CD4-positive, alpha-beta T cell treated with Interferon alpha-2 for 1 hour (primary cell): Measurements from ENCODE around the gene LETM1.

Source experiments
- DNase-seq, 2 donors: peaks; one replicate each; pipeline ENCODE4 v3.0.0-alpha.2; 2020 to 2022

Gene LETM1

DNA sequence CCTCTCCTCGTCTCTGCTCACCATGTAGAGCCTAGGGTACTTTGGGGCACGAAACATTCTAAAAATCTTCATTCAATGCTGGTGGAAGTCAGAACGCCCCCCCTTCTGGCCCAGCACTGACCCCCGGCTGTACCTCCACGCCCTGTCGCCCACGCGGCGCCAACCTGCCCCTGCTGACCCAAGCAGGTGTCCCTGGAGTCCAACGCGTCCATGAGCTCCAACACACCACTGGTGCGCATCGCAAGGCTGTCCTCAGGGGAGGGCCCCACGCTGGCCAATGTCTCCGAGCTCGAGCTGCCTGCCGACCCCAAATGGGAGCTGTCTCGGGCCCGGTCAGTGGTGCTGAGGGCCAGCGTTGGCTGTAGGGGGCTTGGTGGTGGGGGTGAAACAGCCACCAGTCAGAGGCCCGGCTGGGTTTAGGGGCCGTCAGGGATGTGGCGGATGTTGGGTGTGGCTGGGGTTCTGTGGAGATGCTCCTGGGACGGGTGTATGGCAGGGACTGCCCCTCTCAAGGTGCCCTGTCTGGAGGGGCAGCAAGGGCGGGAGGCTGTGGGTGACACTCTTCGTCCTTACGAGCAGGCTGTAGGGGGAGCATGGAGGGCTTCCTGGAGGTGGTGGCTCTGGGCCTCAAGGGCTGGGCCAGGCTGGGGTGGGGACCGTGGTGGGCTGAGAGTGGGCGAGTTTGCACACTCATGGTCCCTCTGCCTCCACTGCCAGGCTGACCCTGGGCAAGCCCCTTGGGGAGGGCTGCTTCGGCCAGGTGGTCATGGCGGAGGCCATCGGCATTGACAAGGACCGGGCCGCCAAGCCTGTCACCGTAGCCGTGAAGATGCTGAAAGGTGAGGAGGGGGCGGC is 51.1 kb downstream of the LETM1 start:
- DNase-seq = no peak

DNA sequence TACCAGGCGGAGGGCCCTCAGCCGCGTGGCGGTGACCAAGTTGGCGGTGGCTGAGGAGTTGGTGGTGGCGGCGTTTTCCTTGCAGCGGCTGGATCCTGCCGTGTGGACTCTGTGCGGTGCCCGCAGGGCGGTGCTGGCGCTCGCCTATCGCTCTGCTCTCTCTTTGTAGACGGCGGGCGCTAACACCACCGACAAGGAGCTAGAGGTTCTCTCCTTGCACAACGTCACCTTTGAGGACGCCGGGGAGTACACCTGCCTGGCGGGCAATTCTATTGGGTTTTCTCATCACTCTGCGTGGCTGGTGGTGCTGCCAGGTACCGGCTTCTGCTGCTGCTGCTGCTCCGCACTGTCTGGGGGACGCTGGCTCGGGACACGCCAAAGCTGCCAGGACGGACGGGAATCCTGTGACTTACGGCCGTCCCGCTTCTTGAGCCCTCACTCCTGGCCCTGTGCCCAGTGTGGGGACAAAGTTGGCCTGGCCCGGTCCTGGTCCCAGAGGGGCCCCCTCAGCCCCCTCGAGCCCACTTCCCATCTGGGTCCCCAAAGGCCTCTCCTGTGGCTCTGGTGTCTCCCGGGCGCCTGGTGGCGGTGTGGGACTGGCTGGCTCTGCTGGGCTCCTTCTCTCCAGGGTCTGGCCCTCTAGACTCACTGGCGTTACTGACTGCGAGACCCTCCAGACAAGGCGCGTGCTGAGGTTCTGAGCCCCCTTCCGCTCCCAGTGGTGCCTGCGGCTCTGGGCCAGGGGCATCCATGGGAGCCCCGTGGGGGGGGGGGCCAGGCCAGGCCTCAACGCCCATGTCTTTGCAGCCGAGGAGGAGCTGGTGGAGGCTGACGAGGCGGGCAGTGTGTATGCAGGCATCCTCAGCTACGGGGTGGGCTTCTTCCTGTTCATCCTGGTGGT is 52.2 kb downstream of the LETM1 start:
- DNase-seq = no peak

DNA sequence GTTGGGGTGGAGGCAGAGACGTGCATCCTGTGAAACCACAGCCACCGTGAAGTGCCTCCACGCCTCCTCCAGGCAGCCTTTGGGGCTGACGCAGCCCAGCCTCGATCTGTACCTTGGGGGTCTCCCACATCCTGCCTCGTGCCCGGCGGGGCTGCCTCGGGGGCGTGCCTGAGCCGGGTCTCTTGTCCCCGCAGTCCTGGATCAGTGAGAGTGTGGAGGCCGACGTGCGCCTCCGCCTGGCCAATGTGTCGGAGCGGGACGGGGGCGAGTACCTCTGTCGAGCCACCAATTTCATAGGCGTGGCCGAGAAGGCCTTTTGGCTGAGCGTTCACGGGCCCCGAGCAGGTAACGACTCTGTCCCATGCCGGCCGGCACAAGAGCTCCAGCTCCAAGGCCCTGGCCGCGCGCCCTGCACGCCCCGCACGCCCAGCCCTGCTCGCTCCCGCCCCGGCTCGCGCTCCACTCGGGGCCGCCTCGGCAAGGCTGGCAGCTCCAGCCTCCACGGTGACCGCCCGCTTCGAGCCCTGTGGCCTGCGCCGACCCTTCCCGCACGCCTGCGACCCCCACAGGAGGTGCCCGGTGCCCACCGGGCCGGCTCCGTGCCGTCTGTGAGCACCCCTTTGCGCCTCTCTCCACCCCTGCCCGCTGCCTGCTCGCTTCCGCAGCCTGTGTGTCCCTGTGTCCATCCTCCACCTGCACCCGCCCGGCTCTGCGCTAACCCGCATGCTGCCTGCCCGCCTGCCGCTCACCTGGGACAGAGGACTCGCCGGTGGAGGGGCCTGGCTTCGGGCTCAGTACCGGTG is 53.0 kb downstream of the LETM1 start:
- DNase-seq = no peak

DNA sequence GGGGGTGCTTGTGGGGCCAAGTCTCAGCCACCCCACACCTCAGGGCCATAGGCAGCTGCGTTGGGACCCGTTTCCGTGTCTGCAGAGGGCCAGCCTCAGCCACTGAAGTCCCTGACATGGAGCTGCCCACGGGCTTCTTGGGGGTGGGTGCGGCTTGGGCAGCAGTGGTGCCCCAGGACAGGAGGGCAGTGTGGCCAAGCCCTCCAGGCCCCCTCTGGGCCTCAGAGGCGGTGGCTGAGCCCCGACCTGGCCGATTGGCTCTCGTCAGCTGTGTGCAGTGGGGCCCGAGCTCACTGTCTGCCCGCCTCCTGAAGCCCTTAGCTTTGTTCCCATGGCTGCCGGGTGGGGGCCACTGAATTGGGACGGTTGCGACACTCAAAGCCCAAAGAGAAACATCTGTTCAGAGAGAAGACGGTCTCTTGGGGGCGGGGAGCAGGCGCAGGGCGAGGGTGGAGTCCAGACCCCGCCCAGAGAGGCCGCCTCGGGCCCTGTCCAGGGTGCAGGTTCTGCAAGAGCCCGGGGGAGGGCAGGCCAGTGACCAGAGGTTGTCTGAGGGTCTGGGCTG is 53.7 kb downstream of the LETM1 start:
- DNase-seq = no peak

DNA sequence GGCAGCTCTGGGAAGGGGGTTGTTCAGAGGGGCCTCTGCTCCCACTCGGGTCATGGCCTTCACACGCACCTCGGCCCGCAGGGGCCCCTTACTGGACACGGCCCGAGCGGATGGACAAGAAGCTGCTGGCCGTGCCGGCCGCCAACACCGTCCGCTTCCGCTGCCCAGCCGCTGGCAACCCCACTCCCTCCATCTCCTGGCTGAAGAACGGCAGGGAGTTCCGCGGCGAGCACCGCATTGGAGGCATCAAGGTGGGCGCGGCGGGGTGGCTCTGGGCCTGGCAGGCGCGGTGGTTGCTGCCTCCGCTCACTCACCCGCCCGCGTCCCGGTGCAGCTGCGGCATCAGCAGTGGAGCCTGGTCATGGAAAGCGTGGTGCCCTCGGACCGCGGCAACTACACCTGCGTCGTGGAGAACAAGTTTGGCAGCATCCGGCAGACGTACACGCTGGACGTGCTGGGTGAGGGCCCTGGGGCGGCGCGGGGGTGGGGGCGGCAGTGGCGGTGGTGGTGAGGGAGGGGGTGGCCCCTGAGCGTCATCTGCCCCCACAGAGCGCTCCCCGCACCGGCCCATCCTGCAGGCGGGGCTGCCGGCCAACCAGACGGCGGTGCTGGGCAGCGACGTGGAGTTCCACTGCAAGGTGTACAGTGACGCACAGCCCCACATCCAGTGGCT is 54.5 kb downstream of the LETM1 start:
- no peak for DNase-seq

DNA sequence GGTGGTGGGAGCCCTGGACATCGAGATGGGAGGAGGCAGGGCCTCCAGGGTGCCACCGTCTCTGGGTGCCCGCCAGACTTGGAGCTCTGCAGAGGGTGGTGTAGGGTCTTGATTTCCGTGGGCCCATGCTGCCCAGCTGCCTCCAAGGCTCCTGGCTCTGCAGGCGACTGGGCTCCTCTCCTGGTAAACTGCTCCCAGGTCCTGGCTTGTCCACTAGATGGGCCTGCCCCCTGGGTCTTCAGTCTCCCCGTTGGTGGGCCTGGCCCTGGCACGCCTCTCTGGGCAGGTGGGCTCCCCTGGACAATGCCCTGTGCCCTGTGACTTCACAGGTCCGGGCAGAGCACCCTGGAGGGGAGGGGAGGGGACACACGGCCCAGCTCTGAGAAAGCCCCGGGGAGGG is 55.2 kb downstream of the LETM1 start:
- no peak for DNase-seq

DNA sequence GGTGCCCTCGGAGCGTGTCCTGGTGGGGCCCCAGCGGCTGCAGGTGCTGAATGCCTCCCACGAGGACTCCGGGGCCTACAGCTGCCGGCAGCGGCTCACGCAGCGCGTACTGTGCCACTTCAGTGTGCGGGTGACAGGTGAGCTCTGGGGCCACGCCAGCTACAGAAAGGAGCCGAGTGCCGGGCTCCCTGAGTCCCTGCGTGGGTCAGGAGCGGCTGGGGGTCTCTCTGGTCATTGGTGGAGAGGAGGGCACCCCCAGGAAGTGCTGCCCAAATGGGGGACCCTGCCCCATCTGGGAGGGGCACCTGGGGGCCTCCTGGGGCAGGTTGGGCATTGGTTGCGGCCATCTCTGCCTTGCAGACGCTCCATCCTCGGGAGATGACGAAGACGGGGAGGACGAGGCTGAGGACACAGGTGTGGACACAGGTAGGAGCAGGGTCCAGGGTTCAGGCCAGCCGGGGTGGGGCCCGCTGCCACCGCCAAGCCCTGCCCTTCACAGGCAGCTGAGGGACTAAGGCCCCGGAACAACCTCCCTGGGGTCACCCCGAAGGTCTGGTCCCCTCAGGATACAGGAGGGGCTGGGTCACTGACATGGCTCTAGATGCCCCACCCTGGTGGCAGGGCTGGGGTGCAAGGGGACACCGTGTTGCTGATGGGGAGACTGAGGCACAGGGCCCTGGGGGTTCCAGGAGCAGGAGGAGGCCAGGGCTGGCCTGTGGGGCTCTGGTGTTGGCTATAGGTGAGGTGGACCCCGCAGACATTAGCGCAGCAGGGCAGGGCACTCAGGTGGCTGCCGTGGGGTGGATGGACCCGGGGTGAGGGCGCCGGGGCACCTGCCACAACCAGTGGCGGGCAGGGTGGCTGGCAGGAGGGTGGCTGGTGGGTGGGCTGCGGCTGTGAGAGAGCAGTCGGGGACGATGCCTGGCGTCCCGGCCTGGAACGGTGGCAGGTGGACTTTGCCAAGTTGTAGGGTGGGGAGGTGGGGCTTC is 56.3 kb downstream of the LETM1 start:
- DNase-seq = no peak

DNA sequence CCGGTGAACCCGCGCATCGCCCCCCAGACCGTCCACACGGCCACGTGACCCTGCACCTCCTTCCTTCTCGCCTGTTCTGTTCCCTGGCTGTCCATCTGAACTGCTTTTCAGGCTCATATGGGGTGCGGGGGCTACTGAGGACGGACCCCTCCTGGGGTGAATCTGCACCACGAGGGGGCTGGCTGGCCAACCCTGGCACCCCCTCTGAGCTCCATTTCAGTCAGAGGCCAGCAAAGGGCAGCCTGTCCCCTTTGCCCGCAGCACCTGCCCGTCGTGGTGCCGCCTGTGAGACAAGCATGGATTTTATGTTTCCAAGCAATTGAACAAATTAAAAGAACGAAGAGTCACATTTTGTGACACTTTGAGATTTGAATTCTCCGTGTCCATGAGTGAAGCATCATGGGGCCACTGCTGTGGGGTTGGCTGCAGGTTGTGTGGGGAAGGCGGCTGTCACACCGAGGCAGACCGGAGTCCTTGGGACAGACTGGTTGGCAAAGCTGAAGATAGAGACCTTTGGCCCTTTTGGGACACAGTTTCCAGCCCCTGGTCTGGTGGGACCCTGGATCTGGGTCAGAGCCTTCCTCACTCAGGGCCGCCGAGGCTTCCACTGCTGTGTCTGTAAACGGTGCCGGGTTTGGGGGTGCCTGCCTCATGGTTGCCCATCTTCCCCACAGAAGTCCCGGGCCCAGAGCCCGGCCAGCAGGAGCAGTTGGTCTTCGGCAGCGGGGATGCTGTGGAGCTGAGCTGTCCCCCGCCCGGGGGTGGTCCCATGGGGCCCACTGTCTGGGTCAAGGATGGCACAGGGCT is 57.2 kb downstream of the LETM1 start:
- DNase-seq = no peak

DNA sequence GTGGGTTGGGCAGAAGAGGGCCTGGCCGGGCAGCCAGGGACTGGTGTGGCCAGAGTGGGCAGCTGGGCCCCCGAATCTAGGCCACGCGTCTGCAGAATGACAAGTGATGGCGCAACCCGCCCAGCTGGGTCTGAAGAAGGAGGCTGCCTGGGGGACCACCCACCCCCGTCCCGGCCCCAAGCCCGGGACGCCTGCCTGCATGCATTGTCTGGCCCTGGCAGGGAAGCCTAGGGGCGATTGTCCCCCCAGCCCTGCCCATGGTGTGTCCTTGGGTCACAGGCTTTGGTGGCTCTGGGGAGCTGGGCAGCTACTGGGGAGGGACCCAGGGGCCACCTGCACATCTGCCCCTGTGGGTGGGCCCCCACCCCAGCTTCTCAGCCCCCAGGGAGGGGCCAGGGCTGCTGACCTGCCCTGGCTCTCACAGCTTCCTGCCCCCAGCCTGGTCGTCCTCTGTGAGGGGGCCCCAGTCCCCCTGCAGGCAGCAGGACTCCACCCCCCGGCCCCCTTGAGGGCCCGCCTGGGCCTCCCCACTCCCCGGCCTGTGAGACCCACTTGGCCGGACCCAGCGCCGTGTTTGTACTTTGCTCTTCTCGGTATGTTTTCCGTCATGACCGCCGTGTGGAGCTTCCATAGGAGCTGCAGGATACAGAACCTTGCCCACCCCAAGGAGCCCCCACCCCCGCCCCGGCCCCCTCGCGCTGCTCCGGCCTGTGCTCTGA is 57.9 kb downstream of the LETM1 start:
- no peak for DNase-seq

DNA sequence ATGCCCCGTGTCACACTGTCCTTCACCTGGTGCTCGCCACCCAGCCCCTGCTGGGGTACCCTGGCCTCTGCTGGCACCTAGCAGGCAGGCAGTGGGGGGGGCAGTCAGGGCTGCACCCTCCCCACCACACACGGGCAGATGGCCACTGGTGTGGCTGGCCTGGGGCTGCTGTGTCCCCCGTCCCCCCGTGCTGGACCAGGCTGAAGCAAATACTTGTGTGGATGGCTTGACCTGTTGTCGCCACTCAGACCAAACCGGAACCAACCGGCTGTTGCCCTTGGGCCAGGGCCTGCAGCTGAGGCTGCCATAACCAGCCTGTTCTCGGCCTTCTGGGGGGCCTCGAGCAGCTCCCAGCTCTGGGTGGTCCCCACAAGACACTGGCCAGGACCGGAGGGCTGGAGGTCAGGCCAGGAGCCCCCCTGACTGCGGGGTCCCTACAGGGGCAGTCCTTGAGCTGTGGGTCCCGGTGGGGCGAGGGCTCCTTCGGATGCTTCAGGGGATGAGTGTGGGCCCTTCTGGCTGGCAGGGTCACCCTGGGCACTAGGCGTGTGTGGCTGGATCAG is 58.6 kb downstream of the LETM1 start:
- no peak for DNase-seq

DNA sequence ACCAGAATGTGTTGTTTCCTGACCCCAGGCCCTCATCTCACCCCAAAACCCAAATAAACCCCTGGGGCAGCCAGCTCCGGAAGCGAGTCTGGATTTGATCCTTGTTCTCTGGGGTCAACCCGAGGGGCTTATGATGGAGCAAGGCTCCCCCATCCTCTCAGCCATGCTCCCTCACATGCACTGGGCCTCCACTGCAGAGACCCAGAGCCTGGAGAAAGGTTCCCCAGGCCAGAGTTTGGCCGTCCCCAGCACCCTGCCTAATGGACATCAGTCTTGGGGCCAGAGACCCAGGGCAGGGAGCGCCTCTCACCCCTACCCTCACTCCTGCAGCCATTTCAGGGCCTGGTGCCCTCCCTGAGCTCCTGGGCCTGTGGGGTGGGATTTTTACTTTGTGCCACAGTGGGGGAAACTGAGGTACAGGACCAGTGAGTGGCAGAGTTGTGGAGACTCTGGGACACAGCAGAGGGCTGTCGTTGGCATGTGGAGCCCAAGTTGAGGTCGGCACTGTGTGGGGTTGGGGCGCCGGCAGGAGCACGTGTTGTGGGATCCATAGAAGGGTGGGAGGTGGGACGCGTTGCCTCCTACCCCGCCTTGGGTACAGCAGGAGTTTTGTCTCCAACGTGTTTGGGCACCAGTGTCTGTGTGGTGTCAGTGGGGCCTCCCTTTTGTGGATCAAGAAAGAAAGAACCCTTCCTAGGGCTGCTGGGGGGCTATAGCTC is 59.3 kb downstream of the LETM1 start:
- DNase-seq = no peak

DNA sequence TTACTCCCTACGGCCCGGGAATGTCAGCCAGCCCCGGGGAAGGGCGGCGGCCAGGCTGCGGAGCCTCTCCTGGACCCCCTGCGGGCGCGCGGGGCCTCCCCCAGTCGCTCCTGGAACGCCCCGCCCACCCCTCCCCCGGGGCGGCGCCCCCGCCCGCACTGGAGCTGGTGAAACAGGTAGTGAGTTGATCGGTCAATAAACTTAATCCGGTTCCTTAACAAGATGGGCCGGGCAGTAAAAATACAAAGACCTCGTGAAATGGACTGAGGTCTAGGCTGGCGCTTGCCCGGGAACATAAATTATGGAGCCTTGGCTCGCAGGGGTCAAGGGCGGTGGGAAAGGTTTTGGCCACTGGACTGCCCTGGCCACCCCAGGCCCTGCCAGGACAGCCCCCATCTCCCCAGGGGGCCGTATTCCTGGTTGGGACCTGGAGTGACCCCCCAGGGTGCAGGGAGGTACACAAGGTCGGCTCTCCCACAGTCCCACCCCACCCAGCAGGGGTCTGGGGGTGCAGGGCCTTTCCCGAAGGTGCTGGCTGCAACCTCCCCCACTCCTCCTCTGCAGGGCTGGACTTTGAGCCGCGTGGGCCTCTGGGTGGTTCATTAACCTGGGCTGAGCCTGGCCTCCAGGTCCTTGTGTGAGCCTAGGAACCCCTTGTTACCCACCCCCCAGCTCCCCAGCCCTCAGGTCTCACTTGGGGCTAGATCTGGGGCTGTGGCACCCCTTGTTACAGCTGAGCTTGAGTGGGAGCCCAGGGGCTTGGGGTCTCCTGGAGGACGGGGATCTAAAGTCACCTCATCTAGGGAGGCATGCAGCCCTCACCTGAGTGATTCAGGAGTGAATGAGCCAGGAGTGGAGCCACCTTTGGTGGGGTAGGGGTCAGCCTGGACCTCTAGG is 60.4 kb downstream of the LETM1 start:
- DNase-seq = peak in 1 of 2 donors; percentile 5

DNA sequence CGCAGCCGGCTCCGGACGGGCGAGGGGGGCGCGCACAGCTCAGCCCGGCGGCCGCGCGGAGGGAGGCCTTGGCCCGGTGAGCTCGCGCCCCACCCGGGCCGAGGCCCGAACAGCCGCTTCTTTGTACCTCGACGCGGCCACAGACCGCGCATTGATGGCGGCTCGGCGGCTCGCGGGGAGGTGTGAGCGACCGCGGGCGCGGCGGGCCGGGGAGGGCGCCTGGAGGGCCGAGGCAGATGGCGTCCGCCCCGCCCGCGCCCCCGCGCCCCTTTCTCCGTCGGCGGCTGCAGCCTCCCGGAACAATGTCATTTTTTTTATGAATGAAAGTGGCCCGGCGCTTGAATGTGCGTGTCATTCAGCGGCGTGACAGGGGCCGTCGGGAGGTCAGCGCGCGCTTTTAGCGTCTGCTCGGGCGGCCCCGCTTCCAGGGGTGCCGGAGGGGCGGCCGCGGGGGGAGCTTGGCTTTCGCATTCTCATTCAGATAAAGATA is 61.1 kb downstream of the LETM1 start:
- peak in 1 of 2 donors; percentile 9 for DNase-seq

DNA sequence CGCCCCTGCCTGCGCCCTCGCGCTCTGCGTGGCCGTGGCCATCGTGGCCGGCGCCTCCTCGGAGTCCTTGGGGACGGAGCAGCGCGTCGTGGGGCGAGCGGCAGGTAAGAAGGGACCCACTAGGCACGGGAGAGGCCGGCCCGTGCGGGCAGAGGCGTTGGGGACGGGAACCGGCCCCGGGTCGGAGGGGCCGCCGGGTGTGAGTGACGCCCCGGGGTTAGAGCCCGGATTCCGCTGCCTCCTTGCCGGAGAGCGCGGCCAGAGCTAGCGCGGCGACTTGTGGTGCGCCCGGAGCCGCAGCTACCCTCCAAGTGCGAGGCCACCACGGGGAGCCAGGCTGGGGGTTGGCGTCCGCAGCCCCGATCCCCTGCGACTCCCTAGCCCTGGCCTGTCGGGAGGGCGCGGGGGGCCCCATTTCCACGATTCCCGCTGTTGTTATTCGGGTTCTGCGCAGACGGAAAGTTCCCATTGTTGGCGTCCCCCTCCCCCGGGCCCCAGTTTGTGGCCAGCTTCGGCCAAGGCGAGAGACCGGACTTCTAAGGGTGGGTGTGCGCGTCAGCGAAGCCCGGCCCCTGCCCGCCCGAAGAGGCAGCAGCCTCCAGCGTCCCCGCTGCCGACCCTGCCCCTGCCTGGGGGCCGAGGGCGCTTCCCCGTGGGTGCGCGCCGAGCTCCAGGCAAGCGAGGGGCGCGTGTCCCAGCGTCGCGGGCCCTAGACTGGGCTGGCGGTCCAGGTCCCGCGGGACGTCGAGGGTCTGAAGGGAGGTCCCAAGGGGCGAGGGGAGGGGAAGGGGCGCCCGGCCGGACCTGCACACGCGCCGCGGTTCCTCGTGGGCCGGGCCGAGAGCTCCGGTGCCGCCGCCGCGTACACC is 61.8 kb downstream of the LETM1 start:
- DNase-seq = no peak

DNA sequence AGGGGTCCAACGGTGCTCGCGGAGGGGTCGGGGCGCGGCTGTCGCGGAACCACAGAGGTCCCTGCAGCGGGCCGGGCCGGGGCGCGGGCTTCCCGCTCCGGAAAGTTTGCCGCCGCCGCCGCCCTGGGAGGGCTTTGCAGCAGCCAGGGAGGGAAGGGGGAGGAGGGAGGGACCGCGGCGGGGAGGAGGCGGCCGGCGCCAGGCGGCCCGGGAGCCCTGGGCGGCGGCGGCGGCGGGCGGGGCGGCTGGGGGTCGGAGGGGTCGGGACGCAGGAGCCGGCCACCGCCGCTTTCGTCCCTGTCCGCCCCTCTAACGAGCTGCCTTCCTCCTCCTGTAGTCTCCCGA is 62.5 kb downstream of the LETM1 start:
- DNase-seq = peak; percentile 10 to 58
